HG02938 (cell line): ENCODE measurements around the gene KCNMB4.
A peak's percentile ranks its signal among the peaks of the same experiment; 100 is the strongest.

Source experiments
- ATAC-seq: cut with Tn5 transposase; IDR thresholded peaks from one replicate; pipeline ENCODE4 v1.9.1; 2021; ENCODE audit warnings: mild to moderate bottlenecking, moderate library complexity; ENCODE audit not compliant: unreplicated experiment

KCNMB4 gene

GRCh38 chr12:70365648-70366518 lies at the start of gene KCNMB4:
TSS of gene KCNMB4 (plus strand) at chr12:70366290. CDS start at chr12:70366735, 445 bp downstream.
- ATAC-seq: peak; percentile 75

GRCh38 chr12:70317781-70318180 lies 48.3 kb upstream of the KCNMB4 start:
- ATAC-seq: peak; percentile 96

- no peak for ATAC-seq
Observed at GRCh38 chr12:70319605-70320004, 46.5 kb upstream of the KCNMB4 start.

- ATAC-seq: no peak
Observed at GRCh38 chr12:70321191-70321590, 44.9 kb upstream of the KCNMB4 start.

GRCh38 chr12:70327541-70327940 lies 38.5 kb upstream of the KCNMB4 start:
- ATAC-seq: no peak

GRCh38 chr12:70329728-70330127 lies 36.4 kb upstream of the KCNMB4 start:
- no peak for ATAC-seq

- no peak for ATAC-seq
Observed at GRCh38 chr12:70330158-70330557, 35.9 kb upstream of the KCNMB4 start.

- no peak for ATAC-seq
Observed at GRCh38 chr12:70332236-70332635, 33.9 kb upstream of the KCNMB4 start.

- no peak for ATAC-seq
Observed at GRCh38 chr12:70334742-70335141, 31.3 kb upstream of the KCNMB4 start.

GRCh38 chr12:70338531-70338930 lies 27.6 kb upstream of the KCNMB4 start:
- ATAC-seq: no peak

GRCh38 chr12:70351076-70351475 lies 15.0 kb upstream of the KCNMB4 start:
- ATAC-seq: no peak

GRCh38 chr12:70353780-70354660 lies 12.1 kb upstream of the KCNMB4 start:
- no peak for ATAC-seq

- ATAC-seq: no peak
Observed at GRCh38 chr12:70354787-70355186, 11.3 kb upstream of the KCNMB4 start.

GRCh38 chr12:70355972-70356371 lies 10.1 kb upstream of the KCNMB4 start:
- ATAC-seq: no peak

- no peak for ATAC-seq
Observed at GRCh38 chr12:70359458-70360197, 6.5 kb upstream of the KCNMB4 start.

GRCh38 chr12:70360218-70360617 lies 5.9 kb upstream of the KCNMB4 start:
- ATAC-seq: no peak

- ATAC-seq: no peak
Observed at GRCh38 chr12:70364695-70365397, 1.2 kb upstream of the KCNMB4 start.

GRCh38 chr12:70365398-70365647 lies 767 bp upstream of the KCNMB4 start:
- peak; percentile 0 for ATAC-seq

- peak; percentile 46 for ATAC-seq
Observed at GRCh38 chr12:70366581-70367257, 629 bp downstream of the KCNMB4 start.
